Osteocyte (in vitro differentiated cells): ENCODE data around the gene POPDC2. TPM values are rescaled to one million over a fixed set of nuclear protein-coding genes. Genes with fewer than 3 reads are reported as not detected.

ENCODE experiments used
- DNase-seq: peaks from one replicate; pipeline ENCODE4 v3.0.0; 2021; ENCODE audit warnings: mixed read lengths; ENCODE audit not compliant: unreplicated experiment; ENCODE audit errors: extremely low spot score
- H3K27ac Mint-ChIP-seq: one replicate; pipeline ENCODE4 v1.8.0; 2021; ENCODE audit warnings: mild to moderate bottlenecking, mixed read lengths; ENCODE audit not compliant: unreplicated experiment
- H3K27me3 Mint-ChIP-seq: one replicate; pipeline ENCODE4 v1.8.0; 2021; ENCODE audit warnings: mixed read lengths; ENCODE audit not compliant: unreplicated experiment
- H3K36me3 Mint-ChIP-seq: one replicate; pipeline ENCODE4 v1.8.0; 2021; ENCODE audit warnings: mixed read lengths; ENCODE audit not compliant: unreplicated experiment
- H3K4me1 Mint-ChIP-seq: one replicate; pipeline ENCODE4 v1.8.0; 2021; ENCODE audit warnings: mixed read lengths; ENCODE audit not compliant: unreplicated experiment
- H3K4me3 Mint-ChIP-seq: one replicate; pipeline ENCODE4 v1.8.0; 2021; ENCODE audit warnings: mild to moderate bottlenecking, moderate library complexity, mixed read lengths; ENCODE audit not compliant: unreplicated experiment
- H3K9me3 Mint-ChIP-seq: one replicate; pipeline ENCODE4 v1.8.0; 2021; ENCODE audit warnings: mixed read lengths; ENCODE audit not compliant: unreplicated experiment
- total RNA-seq: library from RNA; stranded (reverse); gene quantifications from 2 replicates; pipeline ENCODE4 v1.2.1, GENCODE V29; 2021
- TF ChIP-seq, protein P1 (sequence below): fragments of 200-600 bp; sonication (generic); IDR thresholded peaks from 2 replicates; pipeline ENCODE4 v1.5.0; 2021; ENCODE audit warnings: antibody characterized with exemption, mild to moderate bottlenecking, moderate library complexity

POPDC2 gene
- total RNA-seq, 1 donor from 2014 or later, result 2.4 TPM

DNA sequence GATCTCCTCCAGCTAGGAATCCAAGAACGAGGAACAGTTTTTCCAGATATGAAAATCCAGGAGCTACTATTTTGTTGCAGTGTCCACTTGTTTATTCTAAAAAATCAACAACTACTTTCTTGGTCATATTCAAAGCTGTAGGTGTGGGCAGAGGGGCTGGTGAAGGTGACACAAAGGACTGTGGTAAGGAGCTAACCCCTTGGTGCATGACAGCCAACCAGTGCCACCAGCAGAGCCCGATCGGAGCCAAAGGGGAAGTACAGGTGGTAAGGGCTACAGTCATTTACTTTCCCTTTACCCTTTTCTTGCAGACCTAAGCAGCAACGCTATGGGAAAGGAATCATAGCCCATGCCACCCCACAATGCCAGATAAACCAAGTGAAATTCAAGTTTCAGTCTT lies 32.0 kb downstream of the POPDC2 start:
- TF ChIP-seq, protein P1, sequence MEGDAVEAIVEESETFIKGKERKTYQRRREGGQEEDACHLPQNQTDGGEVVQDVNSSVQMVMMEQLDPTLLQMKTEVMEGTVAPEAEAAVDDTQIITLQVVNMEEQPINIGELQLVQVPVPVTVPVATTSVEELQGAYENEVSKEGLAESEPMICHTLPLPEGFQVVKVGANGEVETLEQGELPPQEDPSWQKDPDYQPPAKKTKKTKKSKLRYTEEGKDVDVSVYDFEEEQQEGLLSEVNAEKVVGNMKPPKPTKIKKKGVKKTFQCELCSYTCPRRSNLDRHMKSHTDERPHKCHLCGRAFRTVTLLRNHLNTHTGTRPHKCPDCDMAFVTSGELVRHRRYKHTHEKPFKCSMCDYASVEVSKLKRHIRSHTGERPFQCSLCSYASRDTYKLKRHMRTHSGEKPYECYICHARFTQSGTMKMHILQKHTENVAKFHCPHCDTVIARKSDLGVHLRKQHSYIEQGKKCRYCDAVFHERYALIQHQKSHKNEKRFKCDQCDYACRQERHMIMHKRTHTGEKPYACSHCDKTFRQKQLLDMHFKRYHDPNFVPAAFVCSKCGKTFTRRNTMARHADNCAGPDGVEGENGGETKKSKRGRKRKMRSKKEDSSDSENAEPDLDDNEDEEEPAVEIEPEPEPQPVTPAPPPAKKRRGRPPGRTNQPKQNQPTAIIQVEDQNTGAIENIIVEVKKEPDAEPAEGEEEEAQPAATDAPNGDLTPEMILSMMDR, result no peak
- H3K9me3 Mint-ChIP-seq, result no peaks in the 10 kb centered on the region
- no peaks in the 10 kb centered on the region for H3K27me3 Mint-ChIP-seq
- H3K27ac Mint-ChIP-seq, result no peak overlapping the region
- H3K4me1 Mint-ChIP-seq, result peaks cover 24% of the 10 kb centered on the region
- H3K36me3 Mint-ChIP-seq, result no peaks in the 10 kb centered on the region
- H3K4me3 Mint-ChIP-seq, result no peak overlapping the region
- DNase-seq, result no peak

DNA sequence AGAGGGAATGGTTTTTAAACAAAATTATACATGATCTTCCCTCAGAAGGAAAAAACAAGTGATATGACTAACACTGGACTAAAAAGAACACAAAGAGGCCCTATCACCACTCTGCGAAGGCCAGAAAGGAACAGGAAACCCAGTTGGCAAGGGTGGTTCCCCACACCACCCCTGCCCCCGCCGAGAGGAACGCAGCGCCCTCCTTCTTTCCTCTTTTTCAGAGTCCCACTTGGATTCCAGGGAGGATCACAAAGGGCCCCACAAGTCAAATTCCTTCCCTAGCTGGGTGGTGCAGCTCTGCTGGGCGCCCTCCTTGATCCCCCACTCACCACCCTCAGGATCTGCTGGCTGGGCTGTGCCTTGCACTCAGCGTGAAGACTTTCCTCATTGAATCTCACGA lies 32.9 kb downstream of the POPDC2 start:
- Mint-ChIP-seq H3K27ac (no peak overlapping the region), H3K27me3 (no peaks in the 10 kb centered on the region), H3K9me3 (no peaks in the 10 kb centered on the region), H3K36me3 (no peaks in the 10 kb centered on the region), H3K4me1 (peaks cover 24% of the 10 kb centered on the region), H3K4me3 (no peak overlapping the region)
- no peak for DNase-seq
- TF ChIP-seq, protein P1, result no peak

DNA sequence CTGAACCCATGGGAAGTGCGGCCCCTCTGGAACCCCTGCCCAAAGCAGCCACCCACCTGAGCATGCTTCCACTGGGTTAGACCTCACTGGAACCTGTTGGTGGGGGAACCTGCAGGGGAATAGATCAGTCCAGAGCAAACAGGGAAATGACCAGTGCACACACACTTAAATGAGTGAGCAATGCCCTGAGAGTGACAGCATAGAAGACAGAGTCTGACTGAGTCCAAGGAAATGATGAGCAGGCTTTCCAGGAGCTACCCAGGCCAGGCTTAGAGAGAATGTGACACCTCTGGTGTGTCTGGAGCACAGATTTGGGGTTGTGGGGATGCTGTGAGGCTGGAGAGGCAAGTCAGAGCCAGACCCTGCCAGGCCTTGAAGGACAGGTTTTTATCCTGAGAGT lies 34.2 kb downstream of the POPDC2 start:
- Mint-ChIP-seq H3K9me3 (no peaks in the 10 kb centered on the region), H3K4me1 (peaks cover 21% of the 10 kb centered on the region)

DNA sequence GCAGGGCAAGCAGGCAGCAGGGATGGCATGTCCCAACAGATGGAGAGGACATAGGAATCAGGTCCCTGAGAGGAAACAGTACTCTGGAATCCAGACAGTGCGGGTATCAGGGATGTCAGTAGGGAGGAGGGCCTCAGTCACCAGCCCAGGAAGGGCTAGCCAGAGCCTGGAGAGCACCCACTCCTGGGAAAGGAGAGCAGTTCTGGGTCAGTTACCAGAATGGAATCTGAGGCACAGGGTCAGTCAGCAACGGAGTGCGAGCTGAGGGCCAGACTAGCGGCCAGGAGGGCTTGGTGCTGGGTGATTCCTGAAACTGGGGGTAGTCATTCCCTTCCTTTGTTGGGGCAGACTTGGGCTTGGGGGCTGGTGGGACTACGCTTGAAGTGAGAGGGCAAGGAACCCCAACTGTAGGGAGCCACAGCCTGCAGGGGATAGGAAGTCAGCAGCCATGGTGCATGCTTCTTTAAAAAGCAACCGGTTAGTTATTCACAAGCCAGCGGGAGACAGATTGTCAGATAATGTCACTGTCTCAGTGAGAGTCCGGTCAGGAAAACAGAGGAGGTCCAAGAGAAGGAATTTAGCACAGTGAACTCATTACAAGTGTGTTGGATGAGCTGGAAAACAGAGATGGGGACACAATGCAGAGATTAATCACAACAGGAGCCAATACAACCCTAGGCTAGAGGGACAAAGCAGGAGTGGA lies 34.8 kb downstream of the POPDC2 start:
- Mint-ChIP-seq H3K4me1 (peaks cover 18% of the 10 kb centered on the region), H3K36me3 (no peaks in the 10 kb centered on the region), H3K27me3 (peaks cover 2% of the 10 kb centered on the region), H3K4me3 (no peak overlapping the region), H3K27ac (no peak overlapping the region), H3K9me3 (no peaks in the 10 kb centered on the region)
- no peak for DNase-seq
- TF ChIP-seq, protein P1, result no peak

More for the DNA sequence above, 34.2 kb downstream of the POPDC2 start:
- DNase-seq, result no peak
- Mint-ChIP-seq H3K27ac (no peak overlapping the region), H3K4me3 (no peak overlapping the region), H3K27me3 (no peaks in the 10 kb centered on the region), H3K36me3 (no peaks in the 10 kb centered on the region)
- TF ChIP-seq, protein P1, result no peak

DNA sequence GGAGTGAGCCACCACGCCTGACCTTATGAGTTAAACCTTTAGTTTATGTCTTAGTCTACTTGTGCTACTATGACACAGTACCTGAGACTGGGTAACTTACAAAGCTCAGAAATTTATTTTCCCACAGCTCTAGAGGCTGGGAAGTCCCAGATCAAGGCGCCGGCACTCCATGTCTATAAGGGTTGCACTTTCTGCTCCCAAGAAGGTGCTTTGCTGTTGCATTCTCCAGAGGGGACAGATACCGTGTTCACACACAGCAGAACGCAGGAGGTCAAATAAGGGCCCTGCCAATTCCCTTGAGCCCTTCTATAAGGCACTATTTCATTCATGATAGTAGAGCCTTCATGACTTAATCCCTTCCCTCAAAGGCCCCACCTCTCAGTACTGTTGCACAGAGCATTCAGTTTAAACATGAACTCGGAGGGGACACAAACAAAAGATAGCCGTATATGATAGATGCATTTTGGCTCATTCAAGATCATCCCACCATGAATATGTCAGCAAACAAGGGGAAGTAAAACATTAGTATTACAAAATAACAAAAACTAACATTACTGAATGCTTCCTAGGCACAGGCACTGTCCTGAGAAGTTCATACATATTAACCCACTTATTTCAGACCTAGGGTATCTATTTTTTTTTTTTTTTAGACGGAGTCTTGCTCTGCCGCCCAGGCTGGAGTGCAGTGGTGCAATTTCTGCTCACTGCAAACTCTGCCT lies 36.2 kb downstream of the POPDC2 start:
- H3K27ac Mint-ChIP-seq, result no peak overlapping the region
- H3K27me3 Mint-ChIP-seq, result peaks cover 2% of the 10 kb centered on the region
- no peaks in the 10 kb centered on the region for H3K36me3 Mint-ChIP-seq
- no peaks in the 10 kb centered on the region for H3K9me3 Mint-ChIP-seq
- DNase-seq, result no peak
- TF ChIP-seq, protein P1, result no peak
- peaks cover 13% of the 10 kb centered on the region for H3K4me1 Mint-ChIP-seq
- no peak overlapping the region for H3K4me3 Mint-ChIP-seq
